ENCODE results near the gene TMEM178B.

The TMEM178B gene

DNA sequence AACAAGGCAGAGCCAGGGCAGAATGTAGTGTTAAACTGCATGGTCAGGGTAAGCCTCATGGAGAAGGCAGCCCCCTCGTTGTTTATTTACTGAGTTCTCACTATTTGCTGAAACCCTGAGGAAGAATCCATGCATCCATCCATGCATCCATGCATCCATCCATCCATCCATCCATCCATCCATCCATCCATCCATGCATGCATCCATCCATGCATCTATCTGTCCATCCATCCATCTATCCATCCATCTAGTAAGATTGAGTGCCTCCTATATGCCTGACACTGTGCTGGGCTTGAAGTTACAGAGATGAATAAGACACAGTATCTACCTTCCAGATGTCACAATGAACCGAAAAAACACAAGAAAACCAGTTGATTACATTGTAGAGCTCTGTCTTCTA lies 275.9 kb downstream of the TMEM178B start:
- DNase-seq (ENCODE audit: low read depth in 2 of 3, low spot score in 2 of 3), result no peak

DNA sequence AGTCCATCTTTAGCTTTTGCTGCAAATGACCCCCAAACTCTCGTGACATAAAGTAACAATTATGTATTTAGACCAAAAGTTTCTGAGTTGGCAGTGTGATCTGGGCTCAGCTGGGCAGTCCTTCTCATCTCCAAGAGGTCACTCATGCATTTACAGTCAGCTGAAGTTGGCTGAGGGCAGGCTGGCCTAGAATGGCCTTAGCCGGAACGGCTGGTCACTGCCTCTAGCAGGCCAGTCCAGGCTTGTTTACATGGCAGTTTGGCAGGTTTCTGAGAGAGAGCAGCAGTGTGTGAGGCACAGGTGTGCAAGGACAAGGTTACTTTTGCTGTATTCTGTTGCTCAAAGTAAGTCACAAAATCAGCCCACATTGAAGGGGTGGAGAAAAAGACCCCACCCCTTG lies 277.3 kb downstream of the TMEM178B start:
- no peak for DNase-seq (ENCODE audit: low read depth in 2 of 3, low spot score in 2 of 3)

DNA sequence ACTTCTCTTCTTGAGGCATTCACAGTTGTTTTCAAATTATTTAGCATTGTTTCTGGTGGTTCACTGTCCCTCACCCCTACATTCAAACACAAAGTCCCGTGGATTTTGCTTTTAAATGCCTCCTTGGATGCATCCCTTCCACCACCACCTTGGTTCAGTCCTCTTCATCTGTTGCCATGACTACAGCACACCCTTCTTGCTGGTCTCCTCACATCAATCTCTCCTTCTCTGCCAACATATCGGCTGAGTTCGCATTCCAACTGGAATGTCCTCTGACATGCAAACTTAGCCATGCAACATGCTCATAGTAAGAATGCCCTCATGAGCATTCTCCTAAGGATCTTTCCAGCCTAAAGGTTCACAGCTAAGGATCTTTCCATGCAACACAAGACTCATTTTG lies 279.1 kb downstream of the TMEM178B start:
- no peak for DNase-seq (ENCODE audit: low read depth in 2 of 3, low spot score in 2 of 3)

DNA sequence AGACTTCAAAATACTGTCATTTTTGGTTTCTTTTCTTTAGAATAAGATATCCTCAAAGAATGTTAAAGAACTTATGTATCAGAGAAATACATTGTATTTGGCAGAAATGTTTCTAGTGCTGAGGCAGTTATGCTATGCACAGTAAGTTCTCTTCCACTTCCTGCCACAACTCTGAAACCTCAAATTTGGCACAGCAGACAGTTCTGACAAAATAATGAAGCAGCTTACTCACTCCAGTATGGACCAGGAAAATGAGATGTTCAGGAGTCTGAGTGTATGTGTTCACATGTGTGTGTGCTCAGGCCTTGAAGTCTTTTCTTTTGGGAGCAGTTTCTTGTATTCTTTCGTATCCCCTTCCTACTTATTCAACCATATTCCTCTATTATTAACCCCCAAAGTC lies 280.4 kb downstream of the TMEM178B start:
- no peak for DNase-seq (ENCODE audit: low read depth in 2 of 3, low spot score in 2 of 3)

DNA sequence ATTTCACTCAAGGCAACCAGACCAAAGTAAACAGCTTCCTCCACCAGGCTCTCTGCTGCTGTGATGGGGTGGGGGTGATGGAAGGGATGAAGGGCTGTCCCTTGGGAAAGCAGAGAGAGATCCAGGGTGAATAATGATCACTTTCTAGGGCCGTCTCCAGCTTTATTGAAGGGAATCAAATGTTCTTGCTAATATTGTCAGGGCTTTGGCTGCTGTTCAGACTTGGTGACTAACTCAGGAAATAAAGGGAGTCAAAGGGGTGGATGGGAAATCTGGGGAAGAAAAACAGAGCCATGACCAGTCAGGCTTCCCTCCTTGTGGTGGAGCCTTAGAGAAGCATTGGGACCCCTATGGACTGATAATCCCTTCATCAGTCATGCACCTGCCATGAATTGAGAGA lies 281.2 kb downstream of the TMEM178B start:
- DNase-seq (ENCODE audit: low read depth in 2 of 3, low spot score in 2 of 3), result no peak

DNA sequence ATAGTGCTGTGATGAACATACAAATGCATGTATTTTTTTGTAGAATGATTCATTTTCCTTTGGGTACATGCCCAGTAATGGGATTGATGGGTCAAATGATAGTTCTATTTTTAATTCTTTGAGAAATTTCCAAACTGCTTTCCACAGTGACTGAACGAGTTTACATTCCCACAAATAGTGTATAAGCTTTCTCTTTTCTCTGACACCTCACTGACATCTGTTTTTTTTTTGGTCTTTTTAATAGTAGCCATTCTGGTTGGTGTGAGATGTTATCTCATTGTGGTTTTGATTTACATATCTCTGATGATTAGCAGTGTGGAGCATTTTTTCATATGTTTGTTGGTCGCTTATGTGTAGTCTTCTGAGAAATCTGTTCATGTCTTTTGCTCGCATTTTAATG lies 282.3 kb downstream of the TMEM178B start:
- no peak for DNase-seq (ENCODE audit: low read depth in 2 of 3, low spot score in 2 of 3)

DNA sequence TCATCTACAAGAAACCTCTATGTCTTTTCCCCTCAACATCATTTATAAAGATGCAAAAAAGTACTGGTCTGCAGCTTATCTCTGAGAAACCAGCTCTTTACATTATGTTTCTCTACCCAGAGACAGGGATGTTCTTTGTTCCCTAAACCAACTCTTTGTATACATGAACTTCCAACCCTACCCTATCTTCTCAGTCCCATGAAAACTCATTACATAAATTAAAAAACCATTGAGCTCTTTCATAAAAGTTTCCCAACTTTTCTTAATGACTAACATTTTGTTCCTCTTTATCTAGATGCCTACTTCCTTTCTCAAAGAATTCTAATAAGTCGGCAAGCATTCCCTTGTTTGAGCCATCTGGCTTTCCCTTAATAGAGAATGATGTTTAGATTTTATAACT lies 284.5 kb downstream of the TMEM178B start:
- no peak for DNase-seq (ENCODE audit: low read depth in 2 of 3, low spot score in 2 of 3)

DNA sequence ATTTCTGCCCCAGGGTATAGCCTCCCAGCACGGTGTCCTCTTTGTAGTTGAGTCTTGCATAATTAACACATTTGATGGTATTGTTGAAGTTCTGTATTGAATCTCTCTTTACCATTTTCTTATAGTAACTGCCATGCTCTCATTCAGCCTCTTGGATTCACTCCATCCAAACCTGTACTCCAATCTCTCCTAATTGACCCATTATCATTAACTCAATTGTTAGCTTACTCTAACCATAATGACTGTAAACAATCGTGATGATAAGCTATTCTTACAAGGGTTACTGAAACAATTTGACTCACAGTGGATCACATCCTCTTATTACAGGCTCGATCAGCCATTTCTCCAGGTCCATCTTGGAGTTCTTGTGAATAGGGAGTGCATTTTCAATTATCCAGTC lies 285.4 kb downstream of the TMEM178B start:
- DNase-seq (ENCODE audit: low read depth in 2 of 3, low spot score in 2 of 3), result no peak

DNA sequence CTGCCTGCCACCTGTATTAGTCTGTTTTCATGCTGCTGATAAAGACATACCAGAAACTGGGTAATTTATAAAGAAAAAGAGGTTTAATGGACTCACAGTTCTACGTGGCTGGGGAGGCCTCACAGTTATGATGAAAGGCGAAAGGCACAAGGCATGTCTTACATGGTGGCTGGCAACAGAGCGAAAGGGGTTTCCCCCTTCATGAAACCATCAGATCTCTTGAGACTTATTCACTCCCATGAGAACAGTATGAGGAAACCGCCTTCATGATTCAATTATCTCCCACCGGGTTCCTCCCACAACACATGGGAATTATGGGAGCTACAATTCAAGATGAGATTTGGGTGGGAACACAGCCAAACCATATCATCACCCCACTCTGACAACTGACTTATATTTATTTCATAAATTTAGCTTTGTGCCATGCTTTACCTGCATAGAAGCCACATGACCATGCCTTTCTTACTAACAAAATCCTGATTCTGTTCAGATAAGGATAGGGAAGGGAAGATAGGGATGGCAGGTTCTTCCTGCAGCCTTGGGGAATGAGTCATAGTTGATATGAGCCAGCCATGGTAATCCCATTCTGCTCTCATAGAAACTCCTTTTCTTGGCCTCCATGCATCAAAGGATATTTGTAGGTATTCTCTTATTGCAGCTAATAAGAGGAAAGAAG lies 286.0 kb downstream of the TMEM178B start:
- DNase-seq (ENCODE audit: low read depth in 2 of 3, low spot score in 2 of 3), result no peak

DNA sequence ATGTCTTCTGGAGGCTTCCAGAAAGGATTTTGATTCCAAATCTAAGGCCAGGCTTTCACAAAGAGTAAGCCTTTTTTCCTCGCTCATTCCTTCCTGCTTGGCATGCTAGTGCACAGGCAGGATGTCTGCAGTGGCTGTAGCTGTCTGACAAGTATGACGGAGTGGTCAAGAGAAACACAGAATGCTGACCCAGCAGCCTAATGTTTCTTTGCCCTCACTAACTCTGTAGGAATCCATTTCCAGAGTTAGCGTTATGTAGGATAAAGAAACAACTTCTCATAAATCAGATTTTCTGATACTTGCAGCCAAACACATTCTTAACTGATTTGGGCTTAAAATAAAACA lies 286.5 kb downstream of the TMEM178B start:
- no peak for DNase-seq (ENCODE audit: low read depth in 2 of 3, low spot score in 2 of 3)

DNA sequence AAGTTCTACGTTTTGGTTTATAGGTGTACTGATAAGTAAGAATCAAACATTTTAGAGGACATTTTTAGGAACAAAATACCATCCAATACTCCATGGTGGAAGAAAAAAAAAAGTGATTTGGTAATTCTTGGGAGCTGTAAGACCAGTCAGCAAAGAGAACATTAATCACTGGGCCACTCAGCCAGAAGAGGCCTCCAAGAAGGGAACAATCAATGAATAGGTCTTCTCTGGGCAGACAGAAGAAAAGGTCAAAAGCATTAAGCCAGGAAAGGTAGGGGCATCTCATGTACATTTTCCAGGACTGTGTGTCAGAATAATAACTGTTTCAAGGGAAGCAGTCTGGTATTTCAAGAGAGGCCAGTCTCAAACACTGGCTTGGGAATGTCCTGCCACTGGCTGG lies 286.9 kb downstream of the TMEM178B start:
- no peak for DNase-seq (ENCODE audit: low read depth in 2 of 3, low spot score in 2 of 3)

DNA sequence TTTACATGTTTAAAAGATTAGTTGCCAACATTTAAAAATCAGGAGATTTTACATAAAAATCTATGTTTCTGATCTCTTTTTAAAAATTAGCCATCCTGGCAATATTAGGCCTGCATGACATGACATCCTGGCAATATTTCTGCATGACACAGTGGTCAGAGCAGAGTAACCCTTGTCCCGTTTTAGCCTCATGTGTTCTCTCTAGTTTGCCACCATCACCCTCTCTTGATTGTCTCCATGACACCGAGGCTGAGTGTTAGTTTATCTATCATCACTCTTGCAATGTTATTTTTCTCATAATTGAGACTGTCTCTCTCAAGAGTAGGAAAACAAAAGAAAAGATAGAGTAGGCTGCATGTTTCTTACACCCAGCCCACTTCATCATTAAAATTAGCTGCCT lies 287.6 kb downstream of the TMEM178B start:
- no peak for DNase-seq (ENCODE audit: low read depth in 2 of 3, low spot score in 2 of 3)

DNA sequence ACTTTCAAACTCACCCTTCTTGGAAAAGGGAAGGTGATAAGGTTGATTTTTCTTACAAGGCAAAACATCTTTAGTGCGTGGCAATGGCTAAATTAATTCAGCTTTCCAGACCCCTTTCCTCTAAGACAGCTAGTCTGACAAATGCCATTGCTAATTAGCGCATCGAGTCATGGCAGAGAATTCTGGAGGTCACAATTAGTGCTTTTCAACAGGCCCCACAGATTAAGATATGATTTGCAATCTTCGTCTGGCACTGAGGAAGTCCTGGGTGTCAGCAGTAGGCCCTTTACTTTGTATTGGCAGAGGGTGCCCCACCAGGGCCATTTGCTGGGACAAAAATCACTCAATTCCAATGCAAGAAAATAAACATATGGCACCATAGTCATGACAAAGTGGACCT lies 288.1 kb downstream of the TMEM178B start:
- DNase-seq (ENCODE audit: low read depth in 2 of 3, low spot score in 2 of 3), result no peak

DNA sequence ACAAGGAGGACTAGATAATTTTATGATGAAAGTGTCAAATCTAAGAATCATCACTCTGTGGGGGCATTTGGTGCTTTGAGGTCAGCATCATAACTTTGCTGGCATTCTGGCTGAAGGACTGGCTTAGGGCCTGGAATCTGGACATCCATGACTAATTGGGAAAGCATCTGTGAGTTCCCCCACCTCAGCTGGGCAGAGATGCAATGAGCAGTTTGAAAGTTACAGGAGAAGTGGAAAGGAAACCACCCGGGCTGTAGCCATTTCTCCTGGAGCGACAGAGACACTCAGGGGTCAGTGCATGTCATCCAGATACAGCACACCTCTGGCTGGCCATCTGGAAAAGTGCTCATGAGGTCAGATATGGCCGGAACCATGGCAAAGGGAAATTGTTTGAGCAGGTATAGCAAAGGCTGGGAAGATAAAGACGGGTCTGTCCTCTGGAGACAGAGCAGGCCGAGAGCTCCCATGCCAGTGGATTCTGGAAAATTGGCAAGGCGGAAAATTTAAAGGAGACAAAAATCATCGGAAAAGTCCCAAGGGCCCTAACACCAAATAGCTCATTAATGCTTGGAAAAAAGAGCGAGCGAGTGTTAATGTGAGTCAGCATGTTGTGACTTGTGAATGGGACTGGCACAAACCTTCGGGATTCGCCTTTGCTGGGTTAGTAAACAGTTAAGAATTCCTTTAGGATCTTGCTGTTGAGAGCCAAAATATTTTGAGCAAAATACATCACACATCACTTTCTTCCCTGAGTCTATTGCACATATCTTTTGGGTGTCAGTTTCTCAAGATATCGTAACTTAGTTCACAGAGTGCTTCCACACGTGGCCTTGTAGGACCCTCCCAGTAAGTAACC lies 288.9 kb downstream of the TMEM178B start:
- DNase-seq (ENCODE audit: low read depth in 2 of 3, low spot score in 2 of 3), result no peak

DNA sequence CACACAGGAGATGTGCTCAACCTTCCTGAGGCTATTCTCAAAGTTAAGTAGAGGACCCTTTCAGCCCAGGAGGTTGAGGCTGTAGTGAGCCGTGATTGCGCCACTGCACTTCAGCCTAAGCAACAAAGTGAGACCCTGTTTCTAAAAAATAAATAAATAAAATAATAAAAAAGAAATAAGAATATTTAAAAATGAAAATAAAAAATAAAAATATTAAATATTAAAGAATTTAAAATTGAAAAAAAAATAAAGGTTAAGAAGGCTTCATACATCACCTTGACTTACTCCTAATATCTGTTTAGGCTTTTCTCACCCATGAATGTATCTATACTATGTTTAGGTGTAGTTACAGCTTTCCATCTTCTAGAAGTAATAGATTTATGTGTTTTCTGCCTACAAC lies 289.9 kb downstream of the TMEM178B start:
- no peak for DNase-seq (ENCODE audit: low read depth in 2 of 3, low spot score in 2 of 3)

DNA sequence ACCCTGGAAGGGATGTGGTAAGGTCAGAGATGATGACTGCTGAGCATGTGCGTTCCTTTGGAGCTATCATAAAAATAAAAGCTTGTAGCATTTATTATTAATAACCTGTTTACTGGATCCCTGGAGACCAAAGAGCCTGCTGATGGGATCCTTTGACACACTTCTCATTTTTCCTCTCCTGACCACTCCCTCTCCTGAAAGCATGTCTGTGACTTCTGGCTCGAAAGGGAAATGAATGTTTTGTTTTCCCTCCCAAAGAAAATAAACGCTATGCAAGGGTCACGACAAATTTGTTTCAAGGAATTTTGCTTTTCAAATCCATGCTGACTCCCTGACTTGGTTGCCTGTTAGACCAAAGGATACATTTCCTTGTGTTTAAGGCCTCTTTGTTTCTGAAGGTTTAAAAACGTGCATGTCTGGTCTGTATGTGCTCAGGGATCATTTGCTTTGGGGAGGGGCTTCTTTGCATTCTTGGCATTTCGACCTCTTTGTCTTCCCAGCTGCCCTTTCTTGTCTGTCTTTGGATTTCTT lies 292.3 kb downstream of the TMEM178B start:
- no peak for DNase-seq (ENCODE audit: low read depth in 2 of 3, low spot score in 2 of 3)

DNA sequence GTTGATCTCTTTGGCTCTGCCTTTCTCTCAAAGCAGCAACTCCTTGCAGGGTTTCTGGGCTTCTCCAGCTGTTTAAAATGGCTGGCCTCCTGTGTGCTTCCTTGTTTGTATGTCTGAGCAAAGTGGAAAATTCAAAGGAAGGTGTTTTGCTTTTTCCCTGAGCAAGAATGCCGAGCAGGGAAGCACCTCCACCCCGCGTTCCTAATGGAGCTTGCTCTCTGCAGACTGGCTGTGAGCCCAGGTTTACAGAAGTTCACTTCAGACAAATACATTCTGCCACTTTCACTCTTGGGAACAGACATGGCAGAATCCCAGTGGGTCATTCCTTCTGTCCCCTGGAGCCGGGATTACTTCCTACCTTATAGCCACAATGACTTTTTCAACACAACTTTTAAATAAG lies 295.6 kb downstream of the TMEM178B start:
- no peak for DNase-seq (ENCODE audit: low read depth in 2 of 3, low spot score in 2 of 3)

DNA sequence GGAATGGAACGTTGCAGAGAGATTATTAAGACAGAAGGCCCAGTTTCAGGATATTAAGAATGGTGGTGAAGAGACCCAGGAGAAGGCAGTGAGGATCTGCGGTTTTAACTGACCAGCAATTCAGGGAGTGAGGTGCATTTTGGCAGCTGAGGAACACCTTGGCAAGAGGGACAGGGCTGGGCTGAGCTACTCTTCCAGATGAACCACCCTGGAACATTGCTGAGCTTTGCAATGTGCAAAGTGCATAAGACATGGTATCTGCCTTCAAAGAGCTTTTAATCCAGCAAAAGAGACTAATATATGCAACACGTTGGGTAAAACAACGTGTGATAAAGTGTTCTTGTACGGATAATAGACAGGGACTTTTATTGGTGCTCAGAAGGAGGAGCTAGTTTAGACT lies 296.3 kb downstream of the TMEM178B start:
- DNase-seq (ENCODE audit: low read depth in 2 of 3, low spot score in 2 of 3), result no peak

DNA sequence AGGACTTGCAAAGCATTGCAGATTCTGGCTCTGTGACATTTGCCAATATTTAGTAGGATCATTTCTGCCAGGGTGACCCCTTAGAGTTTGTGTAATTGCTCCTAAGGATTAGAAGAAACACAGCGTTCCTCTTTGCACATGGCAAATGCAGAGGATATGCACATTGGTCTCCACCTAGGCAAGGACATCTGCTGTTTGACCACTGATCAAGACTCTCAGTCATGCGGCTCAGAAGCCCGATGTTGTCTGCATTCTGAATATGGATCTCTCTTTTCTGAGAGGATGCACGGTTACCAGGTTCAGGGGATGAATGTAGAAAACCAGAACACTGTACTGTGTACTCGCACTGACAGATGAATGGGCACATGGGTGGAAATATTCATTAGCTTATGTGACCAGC lies 296.8 kb downstream of the TMEM178B start:
- no peak for DNase-seq (ENCODE audit: low read depth in 2 of 3, low spot score in 2 of 3)

DNA sequence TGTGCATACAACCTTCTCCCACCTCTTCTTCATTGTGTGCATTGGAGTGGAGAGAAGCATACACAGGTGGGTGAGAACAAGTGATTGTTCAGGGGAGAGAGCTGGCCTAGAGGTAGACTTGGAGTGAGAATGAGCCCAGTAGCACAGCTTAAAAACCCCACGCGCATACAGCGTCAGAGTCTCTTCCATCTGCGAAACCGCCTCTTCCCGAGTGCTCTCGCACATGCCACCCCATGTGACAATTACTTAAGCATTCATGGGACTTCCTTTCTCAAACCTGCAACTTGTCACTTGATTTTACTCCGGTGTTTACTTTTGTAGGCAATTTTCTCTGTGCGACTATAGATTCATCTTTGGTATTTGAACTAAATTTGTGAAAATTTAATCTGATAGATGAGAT lies 300.6 kb downstream of the TMEM178B start:
- DNase-seq (ENCODE audit: low read depth in 2 of 3, low spot score in 2 of 3), result no peak

DNA sequence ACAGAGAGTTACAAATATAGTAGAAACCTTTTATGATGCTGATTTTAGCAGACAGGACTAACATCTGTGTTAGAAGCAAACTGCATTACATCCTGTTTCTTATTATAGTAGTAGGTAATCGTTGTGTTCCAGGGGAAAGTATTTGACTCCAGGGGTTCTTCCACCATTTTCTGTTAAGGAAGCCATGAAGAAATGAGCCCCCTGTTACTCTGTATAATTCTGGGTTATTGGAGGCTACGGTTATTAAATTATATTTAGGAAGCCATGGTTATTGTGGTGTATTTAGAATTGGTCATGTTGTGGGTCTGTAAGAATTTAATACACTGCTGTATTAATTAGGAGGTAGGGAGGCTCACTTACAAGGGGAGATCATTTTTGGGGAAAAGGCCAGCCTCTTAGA lies 301.6 kb downstream of the TMEM178B start:
- DNase-seq (ENCODE audit: low read depth in 2 of 3, low spot score in 2 of 3), result no peak

DNA sequence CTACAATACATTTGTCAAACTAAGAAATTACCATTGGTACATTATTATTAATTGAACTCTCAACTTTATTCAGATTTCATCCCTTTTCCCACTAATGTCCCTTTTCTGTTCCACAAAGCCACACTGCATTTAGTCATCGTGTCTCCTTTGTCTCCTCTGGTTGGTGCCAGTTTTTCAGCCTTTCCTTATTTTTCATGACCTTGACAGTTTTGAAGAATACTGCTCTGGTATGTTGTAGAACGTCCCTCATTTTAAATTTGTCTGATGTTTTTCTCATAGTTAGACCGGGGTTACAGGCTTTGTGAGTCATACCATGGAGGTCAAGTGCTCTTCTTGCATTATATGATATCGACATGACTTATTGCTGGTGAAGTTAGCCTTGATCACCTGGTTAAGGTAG lies 304.0 kb downstream of the TMEM178B start:
- no peak for DNase-seq (ENCODE audit: low read depth in 2 of 3, low spot score in 2 of 3)

DNA sequence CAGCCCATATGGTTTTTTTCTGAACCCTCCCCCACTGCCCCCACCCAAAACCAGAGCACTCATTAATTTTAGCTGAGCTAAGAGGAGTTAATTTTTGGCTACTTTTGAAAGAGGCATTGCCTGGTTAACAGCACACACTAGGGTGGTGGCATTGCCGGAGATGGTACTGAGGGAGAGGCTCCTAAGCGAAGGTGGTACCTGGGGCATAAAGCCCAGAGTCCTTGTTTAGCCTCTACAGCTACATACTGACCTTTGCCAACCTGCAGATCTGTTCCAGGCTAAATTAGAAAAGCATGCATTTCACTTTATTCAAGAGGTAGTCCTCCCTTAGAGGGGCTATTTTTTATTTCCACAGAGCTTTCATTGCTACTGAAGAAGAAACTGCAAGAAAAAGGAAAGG lies 304.5 kb downstream of the TMEM178B start:
- no peak for DNase-seq (ENCODE audit: low read depth in 2 of 3, low spot score in 2 of 3)

All from activated CD8-positive, alpha-beta memory T cell treated with anti-CD3 and anti-CD28 coated beads for 48 hours (primary cell).